Stimulated activated CD4-positive, alpha-beta T cell treated with anti-CD3 and anti-CD28 coated beads, Interleukin-2, amount 100 ng/mL, for 48 hours (primary cell): ENCODE data around the gene MATR3.
"Not testable (repeated sequence)": the region's sequence is repeated elsewhere in the genome, so short reads cannot be mapped to it uniquely, and the experiment has no call there.

Experiments
- DNase-seq, 2 donors: peaks; one replicate each; pipeline ENCODE4 v3.0.0-alpha.2; 2020

The MATR3 gene

GRCh38 chr5:139301808-139302499 lies 8.4 kb downstream of the MATR3 start:
- DNase-seq = no peak

- DNase-seq = no peak
Measured at GRCh38 chr5:139304391-139305324, 11.1 kb downstream of the MATR3 start.

GRCh38 chr5:139306197-139306596 lies 12.7 kb downstream of the MATR3 start:
- DNase-seq = no peak

GRCh38 chr5:139306628-139307379 lies 13.3 kb downstream of the MATR3 start:
- DNase-seq = no peak

- DNase-seq = no peak
Measured at GRCh38 chr5:139308797-139309196, 15.3 kb downstream of the MATR3 start.

GRCh38 chr5:139310715-139311186 lies 17.2 kb downstream of the MATR3 start:
- DNase-seq = not testable (repeated sequence)

- DNase-seq = no peak
Measured at GRCh38 chr5:139312075-139312474, 18.5 kb downstream of the MATR3 start.

- DNase-seq = no peak
Measured at GRCh38 chr5:139314276-139314675, 20.7 kb downstream of the MATR3 start.

GRCh38 chr5:139315056-139315615 lies 21.6 kb downstream of the MATR3 start:
- DNase-seq = no peak

- DNase-seq = no peak
Measured at GRCh38 chr5:139335811-139336210, 42.3 kb downstream of the MATR3 start.

- no peak for DNase-seq
Measured at GRCh38 chr5:139340051-139340450, 46.5 kb downstream of the MATR3 start.

- no peak for DNase-seq
Measured at GRCh38 chr5:139341187-139341688, 47.7 kb downstream of the MATR3 start.

GRCh38 chr5:139341689-139342422 lies 48.3 kb downstream of the MATR3 start, which contains the start of gene PAIP2:
PAIP2 (plus strand) TSS chr5:139341854; CDS start chr5:139363785, 21,931 bp downstream.
- peak; percentile 95 for DNase-seq

GRCh38 chr5:139342423-139342723 lies 48.8 kb downstream of the MATR3 start:
- no peak for DNase-seq

- DNase-seq = no peak
Measured at GRCh38 chr5:139343476-139343875, 49.9 kb downstream of the MATR3 start.

- DNase-seq = no peak
Measured at GRCh38 chr5:139344177-139344576, 50.6 kb downstream of the MATR3 start.

GRCh38 chr5:139345442-139345841 lies 51.9 kb downstream of the MATR3 start:
- not testable (repeated sequence) for DNase-seq

GRCh38 chr5:139347863-139348262 lies 54.3 kb downstream of the MATR3 start:
- not testable (repeated sequence) for DNase-seq

- DNase-seq = no peak
Measured at GRCh38 chr5:139354186-139354585, 60.6 kb downstream of the MATR3 start.

GRCh38 chr5:139355900-139356299 lies 62.4 kb downstream of the MATR3 start:
- not testable (repeated sequence) for DNase-seq

- DNase-seq = no peak
Measured at GRCh38 chr5:139358064-139358463, 64.5 kb downstream of the MATR3 start.

GRCh38 chr5:139360384-139360783 lies 66.8 kb downstream of the MATR3 start:
- no peak for DNase-seq
